Activated CD8-positive, alpha-beta memory T cell treated with anti-CD3 and anti-CD28 coated beads for 24 hours (primary cell): Measurements from ENCODE around the gene L3MBTL4.
"Not testable (repeated sequence)": the region's sequence is repeated elsewhere in the genome, so short reads cannot be mapped to it uniquely, and the experiment has no call there.

Experiments
- DNase-seq: peaks from one replicate; pipeline ENCODE4 v3.0.0-alpha.2; 2020

The L3MBTL4 gene

DNA sequence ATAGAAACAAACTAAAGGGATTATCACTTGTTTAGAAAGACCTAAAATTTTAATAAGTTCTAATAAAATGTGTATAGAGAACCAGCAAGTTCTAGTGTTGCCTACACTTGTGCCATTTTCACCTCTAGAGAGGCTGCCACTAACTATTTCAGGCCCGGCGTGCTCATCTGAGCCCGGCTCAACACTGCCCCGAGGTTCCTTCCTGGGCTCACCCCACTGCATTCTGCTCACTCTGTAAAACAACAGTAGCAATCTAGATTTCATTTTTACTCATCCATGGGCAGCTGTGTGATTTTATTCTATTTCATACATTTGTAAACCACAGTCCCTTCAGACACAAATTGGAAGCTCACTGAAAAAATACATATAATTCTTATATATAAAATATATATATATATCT is 253.2 kb downstream of the L3MBTL4 start:
- DNase-seq, result no peak

DNA sequence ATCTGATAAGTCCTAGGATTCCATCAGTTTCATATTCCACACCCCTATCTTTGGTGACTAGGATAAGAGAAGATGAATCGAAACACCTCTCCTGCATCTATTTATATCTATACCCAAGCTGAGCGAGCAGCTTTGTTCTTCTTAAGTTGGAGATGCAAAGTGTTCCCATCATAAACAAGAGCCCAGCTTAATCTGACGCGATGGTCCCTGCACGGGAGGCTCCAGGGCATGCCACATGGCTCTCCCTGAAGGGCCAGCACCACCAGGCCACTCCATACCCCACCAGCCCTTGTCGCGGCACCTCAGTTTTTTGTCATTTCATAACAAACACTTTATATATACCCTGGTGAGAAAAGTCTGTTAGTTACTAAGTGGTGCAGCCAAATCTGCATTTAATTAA is 255.3 kb downstream of the L3MBTL4 start:
- no peak for DNase-seq

DNA sequence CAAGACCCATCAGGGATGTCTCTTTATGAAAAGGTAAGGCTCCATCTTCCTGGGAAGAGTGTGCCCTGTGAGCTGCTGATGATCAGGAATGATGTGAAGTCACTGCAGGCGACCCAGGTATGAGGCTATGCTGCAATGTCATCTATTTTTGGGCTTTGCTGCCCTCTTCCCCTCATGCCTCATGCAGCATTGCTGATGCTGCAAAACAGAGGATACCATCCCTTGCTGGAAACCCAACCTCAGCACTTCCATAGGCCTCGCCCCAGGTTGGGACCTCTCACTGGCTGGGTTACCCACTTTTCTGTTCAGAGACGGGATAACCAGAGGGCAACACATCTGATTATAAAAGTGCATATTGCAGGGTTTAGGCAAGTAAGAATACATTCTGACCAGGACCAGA is 255.8 kb downstream of the L3MBTL4 start:
- DNase-seq, result no peak

DNA sequence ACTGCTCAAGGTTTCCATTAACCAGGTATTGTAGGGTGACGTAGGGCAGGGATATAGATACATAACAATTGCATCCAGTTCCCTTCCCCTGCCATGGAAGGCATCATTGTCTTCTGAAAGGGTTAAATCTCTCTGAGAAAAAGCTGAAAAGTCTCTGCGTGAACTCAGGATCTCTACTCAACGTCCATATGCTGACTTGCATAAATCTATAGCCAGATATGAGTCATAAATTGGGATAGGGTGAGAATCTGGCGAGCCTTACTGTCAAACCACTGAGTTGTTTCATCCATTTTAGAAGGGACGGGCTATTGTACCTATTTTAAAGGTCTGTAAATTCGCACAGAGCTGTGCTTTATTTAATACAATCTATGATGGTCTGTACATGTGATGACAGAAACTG is 258.3 kb downstream of the L3MBTL4 start:
- no peak for DNase-seq

DNA sequence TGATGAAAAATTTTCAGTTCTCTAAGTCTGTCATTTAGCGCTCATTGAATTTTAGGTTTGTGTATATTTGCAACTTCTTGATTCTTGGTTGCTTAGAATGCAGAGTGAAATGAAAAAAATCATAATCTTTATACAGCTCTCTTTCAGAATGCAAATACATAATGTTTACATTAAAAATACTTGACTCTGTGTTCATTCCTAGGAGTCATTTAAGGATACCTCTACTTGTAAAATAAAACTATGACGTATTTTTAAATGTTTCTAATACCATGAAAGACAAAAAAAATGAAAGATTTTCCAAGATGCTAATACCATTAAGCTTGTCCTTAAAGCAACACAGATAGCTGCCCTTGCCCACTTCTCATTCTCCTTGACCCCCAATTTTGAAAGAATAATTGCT is 259.0 kb downstream of the L3MBTL4 start:
- DNase-seq, result no peak

DNA sequence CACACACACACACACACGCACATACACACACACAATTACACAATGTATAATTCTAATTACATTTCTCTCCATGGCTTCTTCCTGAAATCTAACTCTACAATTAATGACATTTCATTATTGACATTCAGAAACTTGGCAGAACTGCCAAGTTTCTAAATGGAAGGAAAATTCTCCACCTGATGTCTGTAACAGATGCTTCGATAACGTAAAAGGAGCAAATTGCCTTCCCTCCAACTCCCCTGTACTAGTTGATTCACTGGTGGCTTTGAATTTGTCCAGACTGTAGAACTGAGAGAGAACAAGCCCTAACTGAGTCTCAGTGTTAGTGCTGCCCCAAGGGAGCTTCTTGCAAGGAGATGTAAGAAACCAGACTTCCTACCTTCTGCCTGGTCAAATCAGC is 264.3 kb downstream of the L3MBTL4 start:
- DNase-seq, result no peak

DNA sequence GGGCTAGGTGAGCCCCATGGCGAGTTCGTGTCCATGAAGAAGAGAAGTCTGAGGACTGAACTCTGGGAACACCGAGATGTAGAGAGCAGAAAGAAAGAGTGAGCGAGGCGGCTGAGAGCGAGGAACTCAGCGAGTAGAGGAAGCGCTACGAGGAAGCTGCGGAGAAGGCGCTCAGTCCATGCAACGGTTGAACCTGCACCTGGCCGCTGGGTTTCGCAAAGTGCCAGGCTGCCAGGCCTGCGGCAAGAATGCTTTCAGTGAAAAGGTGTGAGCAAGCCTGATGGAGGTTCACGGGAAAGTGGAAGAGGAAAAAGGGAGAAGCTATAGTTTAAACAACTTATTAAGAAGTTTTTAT is 268.4 kb downstream of the L3MBTL4 start:
- DNase-seq, result no peak

DNA sequence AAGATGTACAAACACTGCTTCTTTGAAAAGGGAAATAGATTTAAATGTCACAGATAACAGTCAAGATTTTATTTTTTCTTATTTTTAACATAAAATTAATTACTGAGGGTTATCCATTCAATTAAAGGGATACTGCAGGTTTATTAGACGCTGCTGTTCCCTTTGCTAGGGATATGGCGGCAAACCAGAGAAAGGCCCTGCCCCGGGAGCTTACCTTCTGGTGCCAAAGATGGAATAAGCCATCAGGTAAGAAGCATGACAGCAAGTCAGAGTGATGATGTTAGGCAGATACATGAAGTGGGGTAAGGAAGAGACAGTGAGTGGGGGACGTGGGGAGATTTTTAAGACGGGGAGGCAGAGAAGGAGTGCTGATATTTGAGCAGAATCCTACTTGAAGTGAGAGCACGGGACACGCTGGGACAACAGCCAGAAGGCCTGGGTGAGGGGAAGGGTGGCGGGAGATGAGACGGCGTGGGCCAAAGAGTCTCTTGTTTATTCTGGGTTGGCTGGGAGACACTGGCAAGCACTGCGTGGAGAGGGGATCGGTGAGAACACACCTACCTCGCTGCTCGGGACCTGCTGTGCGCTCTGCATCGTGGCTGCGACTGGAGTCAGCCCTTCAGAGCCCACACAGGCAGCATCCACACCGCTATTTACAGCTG is 268.9 kb downstream of the L3MBTL4 start:
- no peak for DNase-seq

- DNase-seq, result no peak
Observed at GRCh38 chr18:6139007-6139406, 275.7 kb downstream of the L3MBTL4 start.

- DNase-seq, result not testable (repeated sequence)
Observed at GRCh38 chr18:6135901-6136300, 278.8 kb downstream of the L3MBTL4 start.

GRCh38 chr18:6135029-6135428 is 279.7 kb downstream of the L3MBTL4 start:
- not testable (repeated sequence) for DNase-seq

DNA sequence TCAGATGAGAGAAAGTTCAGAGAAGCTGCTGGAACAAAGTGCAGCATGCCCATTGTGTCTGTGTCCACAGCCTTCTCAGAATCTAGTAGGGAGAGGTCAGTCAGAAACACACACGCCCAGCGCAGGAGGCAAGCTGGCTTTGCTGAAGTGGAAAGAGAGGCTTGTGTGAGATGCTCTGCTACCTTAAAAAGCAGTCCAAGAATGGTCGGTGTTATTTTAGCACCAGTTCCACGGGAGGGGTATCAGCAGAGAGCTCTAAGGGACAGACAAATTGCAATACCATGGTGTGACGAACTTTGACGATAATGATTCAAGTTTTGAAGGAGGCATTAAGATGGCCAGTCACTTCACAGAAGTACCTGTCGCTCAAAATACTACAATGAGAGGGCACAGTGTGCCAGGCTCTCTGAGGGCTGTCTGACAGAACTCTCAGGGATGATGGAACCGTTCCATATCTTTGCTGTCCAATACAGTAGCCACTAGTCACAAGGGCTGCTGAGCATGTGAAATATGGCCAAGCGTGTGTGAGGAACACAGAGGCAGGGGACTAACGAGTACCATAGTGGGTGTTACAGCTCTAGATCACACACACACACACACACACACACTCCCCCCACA is 281.9 kb downstream of the L3MBTL4 start:
- no peak for DNase-seq

GRCh38 chr18:6120820-6121279 is 293.9 kb downstream of the L3MBTL4 start:
- DNase-seq, result no peak

DNA sequence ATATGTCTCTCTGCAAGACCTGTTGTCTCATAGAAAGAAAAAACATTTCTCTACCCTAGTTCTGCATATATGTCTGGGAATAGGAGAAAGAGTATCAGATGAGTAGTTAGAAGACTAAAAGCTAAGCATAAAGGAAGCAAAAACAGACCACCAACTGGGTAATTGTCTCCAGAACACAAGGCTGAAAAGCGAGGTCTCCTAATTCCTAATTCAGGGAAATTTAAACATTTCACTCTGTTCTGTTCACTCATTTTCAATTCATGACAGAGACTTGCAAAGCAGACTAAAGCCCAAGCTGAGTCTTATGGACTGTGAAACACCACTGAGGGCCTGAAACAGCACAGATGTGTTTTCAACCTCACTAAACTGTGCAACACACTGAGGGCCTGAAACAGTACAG is 294.9 kb downstream of the L3MBTL4 start:
- DNase-seq, result no peak

GRCh38 chr18:6118080-6118479 is 296.6 kb downstream of the L3MBTL4 start:
- no peak for DNase-seq

GRCh38 chr18:6115710-6116109 is 299.0 kb downstream of the L3MBTL4 start:
- DNase-seq, result no peak

DNA sequence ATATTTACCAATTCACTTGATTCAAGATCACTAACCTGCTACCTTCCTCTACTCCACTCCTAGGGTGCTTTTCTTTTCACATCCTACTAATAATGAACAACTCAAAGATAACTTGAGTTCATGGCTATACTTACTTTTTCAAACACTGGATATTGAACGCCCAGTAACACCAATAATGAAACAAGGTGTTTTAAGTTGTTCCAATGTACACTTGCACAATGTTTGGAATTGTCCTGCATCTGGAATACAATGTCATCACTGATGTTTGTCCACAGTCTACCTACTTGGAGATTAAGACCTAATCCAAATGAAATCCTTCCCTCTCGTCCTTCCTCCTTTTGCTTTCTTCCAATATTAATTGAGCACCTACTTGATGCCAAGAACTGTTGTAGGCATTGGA is 301.1 kb downstream of the L3MBTL4 start:
- DNase-seq, result no peak

DNA sequence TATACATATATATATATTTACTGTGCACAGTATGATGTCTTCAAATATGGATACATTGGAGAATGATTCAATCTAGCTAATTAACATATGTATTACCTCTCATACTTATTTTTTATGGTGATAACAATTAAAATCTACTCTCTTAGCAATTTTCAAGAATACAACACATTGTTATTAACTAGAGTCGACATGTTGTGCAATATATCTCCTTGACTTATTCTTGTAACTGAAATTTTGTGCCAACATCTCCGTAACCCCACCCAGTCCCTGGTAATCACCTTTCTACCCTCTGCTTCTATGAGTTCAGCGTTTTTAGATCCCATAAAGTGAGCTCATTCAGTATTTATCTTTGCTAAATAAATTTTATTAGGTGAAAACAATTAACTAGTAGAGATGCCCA is 303.0 kb downstream of the L3MBTL4 start:
- no peak for DNase-seq

GRCh38 chr18:6109743-6110142 is 305.0 kb downstream of the L3MBTL4 start:
- DNase-seq, result no peak

DNA sequence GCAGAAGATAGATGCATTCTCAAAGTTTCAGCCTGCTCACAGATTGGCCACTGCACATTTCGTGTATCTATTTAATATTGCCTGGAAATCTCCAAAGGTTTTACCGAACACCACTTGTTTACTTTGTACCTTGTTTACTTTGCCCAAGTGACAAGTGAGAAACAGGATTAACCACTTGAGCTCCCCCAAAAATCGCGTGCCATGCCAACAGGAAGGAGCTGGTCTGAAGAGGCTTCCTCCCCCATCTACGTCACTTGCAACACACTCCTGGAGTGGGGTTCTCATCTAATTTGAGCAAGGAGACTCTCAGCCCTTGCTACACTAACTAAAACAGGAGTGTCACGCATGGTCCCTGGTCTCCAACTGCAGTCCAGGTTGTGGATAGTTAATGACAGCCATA is 306.9 kb downstream of the L3MBTL4 start:
- DNase-seq, result no peak

GRCh38 chr18:6106091-6106685 is 308.5 kb downstream of the L3MBTL4 start:
- no peak for DNase-seq

GRCh38 chr18:6103741-6104140 is 311.0 kb downstream of the L3MBTL4 start:
- DNase-seq, result no peak

DNA sequence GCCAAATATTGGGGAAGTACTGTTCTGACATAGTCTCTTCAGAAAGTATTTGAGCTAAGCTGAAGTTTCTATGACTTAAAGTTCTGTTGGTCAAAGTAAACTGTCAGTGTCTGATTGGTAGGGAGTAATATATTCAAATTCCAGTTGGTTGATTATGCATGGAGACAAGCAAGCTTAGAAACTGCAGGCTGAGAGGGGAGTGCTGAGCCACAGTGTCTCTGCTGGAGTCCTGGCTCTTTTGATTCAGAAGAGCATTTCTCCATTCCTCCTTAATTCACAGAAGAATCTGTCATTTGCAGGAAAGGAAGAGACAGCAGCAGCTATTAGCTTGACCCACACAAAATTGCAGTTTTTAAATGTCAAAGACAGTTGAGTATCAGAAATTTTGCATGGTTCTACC is 318.0 kb downstream of the L3MBTL4 start:
- no peak for DNase-seq

- no peak for DNase-seq
Observed at GRCh38 chr18:6088432-6088831, 326.3 kb downstream of the L3MBTL4 start.

- no peak for DNase-seq
Observed at GRCh38 chr18:6086731-6087130, 328.0 kb downstream of the L3MBTL4 start.
